Fibroblast of peridontal ligament (primary cell): ENCODE measurements around the gene DRD4.

Source experiments
- DNase-seq: peaks from one replicate; pipeline ENCODE4 v3.0.0-alpha.2; 2010; ENCODE audit errors: extremely low read depth

The DRD4 gene

DNA sequence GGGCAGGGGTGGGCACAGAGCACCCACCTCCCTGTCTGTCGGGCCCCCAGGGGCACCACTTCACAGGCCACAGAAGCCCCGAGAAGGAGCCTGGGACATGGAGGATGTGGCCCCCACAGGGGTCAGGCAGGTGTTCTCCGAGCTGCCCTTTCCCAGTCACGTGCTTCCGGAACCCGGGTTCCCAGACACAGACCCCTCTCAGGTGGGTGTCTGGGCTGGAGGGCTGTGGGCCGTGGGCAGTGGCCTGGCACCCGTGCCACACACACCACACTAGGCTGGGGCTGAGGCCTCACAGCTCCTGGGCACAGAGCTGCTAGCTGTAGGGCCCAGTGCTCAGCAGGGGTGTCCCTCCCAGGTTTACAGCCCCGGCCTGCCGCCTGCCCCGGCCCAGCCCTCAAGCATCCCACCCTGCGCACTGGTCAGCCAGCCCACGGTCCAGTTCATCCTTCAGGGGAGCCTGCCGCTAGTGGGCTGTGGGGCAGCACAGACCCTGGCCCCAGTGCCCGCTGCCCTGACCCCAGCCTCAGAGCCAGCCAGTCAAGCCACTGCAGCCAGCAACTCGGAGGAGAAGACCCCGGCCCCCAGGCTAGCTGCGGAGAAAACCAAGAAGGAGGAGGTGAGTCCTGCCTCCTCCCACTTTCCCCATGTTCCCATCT, 26.8 kb upstream of the DRD4 start:
- no peak for DNase-seq

DNA sequence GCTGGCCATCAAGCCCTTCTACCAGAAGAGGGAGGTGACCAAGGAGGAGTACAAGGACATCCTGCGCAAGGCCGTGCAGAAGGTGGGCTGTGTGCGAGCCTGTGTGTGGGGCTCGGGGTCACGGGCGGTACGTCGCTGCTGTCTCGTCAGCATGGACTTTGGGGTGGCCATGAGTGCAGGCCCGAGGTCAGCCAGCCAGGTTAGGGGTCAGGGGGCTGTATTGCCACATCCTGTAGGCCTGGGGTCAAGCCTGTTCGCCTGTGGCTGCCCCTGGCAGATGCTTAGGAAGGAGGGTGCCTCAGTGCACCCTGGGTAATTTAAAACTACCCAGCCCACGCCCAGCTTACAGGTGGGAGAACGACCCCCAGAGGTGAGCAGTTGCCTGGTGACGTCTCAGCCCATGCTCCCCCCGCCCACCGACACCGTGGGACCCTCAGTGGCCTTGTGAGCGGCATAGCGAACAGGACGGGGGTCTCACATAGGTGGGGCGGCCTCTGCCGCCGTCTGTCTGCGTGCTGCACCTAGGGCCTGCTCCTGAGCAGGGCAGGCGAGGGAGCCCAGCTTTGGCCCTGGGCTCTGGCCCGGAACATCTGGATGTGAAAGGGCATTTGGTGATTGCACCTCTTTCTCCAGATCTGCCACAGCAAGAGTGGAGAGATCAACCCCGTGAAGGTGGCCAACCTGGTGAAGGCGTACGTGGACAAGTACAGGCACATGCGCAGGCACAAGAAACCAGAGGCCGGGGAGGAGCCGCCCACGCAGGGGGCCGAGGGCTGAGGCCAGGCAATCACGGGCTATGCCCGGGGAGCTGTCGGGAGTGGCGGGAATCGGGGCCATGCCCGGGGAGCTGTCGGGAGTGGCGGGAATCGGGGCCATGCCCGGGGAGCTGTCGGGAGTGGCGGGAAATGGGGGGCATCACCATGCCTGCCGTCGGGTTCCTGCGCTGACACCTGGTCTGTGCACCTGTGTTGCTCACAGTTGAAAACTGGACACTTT, 25.8 kb upstream of the DRD4 start:
- no peak for DNase-seq

DNA sequence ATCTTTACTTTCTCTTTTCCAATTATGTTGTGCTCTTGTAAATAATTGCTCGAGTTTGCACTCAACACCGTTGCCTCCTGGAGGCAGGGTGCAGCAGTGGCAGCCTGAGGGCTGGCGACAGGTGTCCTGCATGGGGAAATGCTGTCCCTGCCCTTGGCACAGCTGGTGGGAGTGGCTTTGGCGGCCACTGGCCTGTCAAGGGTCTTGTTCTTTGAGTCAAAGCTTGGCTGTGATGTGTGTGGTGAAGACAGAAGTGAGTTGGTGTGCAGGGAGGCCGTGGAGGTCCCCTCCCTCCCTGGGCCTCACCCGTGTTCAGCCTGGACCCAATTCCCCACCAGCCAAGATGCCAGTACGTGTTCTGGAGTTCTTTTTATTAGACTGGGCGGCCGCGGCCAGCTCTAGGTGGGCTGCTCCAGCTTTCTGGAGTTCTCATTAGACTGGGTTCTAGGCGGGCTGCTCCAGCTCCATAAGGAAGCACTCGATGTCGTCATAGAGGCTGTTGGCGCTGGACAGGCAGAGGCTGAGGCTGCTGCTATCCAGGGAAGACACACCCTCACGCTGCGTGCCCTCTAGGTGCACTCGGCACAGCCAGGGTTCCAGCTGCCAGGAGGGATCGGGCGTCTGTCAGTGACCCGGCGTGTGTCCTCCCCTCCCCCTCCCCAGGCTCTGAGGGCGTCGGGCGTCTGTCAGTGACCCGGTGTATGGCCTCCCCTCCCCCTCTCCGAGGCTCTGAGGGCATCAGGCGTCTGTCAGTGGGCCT, 24.7 kb upstream of the DRD4 start:
- DNase-seq: no peak

DNA sequence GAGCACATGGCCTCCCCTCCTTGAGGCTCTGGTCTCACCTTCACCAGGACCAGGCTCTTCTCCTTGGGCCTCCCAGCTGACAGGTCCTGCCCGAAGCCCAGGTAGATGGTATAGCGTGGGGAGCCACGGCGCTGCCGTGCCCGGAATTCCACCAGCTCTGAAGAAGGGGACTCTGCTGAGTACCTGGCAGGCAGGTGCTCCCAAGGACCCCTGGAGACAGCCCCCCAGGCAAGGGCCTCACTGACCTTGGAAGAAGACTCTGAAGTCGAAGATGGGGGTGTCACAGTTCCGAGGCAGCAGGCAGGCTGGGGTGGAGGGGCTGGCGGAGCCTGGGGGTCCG, 24.1 kb upstream of the DRD4 start:
- no peak for DNase-seq

DNA sequence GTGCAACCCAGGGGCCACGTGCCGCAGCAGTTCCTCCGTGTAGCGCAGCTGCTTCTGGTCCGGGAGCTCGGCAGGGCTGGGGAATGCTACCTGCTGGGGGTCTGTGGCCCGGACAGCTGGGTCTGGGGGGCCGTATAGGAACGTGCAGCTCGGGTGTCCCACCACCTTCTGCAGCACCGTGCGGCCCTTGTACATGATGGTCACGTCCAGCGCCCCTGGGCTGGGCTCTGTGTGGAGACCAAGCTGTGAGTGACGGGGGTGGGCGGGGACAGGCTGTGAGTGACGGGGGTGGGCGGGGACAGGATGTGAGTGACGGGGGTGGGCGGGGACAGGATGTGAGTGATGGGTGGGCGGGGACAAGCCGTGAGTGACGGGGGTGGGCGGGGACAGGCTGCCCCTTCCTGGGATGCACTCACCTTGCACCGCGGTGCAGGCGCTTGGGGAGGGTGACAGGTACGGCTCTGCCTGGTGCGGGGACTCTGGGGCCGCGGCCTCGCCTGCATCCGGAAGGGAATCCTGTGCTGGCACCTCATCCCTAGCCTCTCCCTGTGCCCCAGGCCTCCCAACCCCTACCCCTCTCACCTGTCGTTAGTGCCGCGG, 23.6 kb upstream of the DRD4 start:
- no peak for DNase-seq

DNA sequence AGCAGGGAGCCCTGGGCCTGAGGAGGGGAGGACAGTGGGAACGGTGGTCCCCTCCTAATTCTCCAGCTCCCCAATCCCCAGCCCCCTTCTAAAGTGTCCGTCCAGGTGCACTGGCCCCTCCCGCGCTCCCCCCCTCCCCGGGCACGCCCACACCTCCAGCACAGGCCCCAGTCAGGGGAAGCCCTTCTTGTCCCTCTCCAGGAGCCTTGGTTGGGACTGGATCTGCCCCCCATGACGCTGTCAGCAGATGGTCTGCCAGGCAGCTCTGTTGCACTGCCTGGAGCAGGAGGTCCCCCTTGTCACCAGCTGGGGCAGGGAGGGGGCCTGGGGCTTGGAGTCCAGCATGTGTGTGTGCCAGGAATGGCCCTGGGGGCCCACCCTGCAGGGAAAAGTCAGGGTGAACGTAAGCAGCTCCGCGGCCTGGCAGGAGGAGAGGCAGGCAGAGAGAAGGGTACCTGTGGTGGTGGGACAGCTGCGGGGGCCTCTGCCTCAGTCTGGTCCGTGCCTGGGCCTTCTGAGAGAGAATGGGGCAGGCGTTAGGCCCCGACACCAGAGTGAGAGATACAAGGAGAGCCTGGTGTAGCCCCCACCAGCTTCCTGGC, 22.9 kb upstream of the DRD4 start:
- no peak for DNase-seq

DNA sequence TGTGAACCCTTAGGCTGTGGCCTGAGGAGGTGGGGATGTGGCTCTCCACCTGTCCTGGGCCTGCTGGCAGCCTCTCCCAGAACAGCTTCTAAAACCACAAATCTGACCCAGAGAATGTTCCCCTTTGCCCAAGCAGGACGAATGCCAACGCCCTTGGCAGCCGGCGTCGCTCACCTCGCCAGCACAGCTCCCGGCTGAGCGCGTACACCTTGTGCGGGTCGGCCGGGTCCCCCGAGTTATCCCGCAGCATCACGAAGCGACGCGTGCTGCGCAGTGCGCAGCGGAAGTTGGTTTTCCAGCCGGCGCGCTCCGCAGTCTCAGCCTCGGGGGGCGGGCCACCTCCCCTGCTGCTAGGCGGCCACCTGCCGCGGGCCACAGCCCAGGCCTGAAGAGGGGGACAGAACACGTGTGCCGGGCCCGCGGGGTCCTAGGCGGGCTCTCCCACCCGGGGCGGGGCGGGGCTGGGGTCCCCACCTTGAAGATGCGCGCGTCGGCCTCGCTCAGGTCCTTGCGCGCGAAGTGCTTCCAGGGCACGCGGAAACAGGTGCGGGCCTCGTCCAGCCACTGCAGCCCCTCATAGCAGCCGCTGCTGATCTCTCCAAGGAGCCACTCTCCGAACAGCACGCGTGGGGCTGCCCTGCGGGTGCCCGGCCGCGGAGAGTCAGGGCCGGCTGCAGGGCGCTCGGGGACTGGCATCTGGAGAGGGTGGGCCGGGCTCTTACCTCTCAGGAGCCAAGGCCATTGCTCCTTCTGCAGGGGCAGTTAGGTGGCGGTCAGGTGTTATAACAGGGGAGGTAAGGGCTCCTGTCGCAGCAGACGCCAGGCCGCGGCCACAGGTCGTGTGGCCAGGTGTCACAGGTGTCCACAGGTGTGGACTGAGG, 22.2 kb upstream of the DRD4 start:
- DNase-seq: no peak

DNA sequence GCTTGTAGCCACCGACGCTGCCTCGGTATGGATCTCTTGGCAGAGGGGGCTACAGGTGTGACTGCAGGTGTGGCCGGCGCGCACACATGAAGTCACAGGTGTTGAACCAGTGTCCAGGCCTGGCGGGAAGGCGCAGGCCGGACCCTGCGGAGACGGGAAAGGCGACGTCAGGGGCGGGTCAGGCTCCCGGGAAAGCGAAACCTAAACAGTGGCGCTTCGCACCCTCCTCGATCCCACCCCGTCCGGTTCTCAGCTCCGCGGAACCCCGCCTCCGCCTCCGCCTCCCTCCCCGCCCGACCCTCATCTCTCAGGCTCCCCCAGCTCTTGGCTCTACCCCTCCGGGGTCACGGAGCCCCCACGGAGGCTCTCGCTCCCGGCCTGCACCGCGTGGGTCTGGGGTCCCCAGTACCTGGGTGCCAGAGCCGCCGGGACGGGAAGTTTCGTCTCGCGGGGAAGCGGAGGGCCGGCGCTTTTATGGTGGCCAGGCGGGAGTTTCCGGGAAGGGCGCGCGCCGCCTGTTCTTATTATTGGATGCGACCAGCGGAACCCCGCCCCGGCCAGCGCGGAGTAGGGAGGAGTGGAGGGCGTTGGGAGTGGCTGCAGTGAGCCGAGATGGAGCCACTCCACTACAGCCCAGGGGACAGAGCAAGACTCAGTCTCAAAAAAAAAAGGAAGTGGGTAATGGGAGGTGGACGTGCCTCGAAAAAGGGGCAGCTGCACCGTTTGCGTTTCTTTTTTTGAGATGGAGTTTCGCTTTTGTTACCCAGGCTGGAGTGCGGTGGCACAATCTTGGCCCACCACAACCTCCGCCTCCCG, 21.4 kb upstream of the DRD4 start, which contains the start of gene IRF7:
Gene IRF7, minus strand, starts transcription at position 447 of the 816 bp plus-strand sequence. CDS start 586 bp downstream, outside the sequence.
- peak; percentile 84 for DNase-seq

DNA sequence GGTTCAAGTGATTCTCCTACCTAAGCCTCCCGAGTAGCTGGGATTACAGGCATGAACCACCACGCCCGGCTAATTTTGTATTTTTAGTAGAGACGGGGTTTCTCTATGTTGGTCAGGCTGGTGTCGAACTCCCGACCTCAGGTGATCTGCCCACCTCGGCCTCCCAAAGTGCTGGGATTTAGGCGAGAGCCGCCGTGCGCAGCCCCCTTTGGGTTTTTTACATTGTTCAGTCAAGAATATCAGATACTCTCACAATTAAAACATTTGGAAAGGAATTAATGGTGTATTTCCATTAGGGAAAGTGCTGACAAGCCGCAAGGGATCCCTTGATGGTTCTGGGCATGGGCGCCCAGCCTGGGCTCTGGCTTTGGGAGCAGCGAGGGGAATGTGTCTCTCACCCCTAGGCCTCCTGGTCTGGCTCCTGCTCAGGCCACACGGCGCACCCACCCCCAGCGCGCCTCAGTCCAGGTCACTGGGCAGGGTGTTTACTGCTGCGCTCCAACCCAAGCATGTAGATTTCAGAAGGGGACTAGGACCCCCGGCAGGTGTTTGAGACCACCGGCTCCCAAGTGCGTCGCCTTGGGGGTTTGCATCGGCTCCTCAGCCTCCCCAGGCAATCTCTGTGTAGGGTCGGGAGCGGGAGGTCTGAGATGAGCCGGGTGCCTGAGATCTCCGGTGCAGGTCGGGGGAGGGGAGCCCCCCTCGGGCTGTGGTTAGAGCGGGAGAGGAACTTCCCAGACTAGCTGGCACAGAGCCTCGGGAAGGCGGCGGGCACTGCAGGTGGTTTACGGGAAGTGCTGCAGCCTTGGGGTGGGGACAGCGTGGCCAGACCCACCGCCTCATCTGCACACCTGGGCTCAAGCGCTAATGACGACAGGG, 20.5 kb upstream of the DRD4 start:
- DNase-seq: no peak

DNA sequence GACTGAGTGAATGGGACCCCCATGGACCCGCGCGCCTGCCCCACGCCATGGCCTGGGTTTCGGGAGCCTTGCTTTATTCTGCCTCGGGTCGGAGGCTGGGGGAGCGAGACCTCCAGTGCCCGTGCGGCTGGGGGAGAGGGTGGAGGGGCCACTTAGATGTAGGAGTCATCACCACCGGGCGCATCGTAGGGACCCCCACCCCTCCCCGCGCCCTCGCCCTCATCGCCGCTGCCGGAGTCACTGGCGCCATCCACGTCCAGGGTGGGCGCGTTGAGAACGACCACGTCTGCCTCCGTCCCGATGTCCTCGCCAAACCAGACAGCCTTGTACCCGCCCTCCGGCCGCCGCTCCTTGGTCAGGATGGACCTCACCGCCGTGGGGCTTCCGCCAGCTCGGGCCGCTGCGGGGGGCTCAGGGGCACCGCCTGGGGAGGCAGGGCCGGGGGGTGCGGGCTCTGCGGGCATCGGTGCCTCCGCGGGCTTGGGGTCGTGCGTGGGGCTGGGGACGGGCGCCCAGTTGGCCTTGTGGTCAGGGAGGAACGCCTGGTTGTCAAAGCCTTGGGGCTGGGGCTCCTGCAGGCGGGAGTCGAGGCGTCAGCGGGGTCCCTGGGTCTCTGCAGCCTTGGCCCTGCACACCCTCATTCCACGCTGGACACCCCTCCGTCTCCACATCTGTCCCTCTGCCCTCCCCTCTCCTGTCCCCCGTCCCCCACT, 19.7 kb upstream of the DRD4 start:
- no peak for DNase-seq

DNA sequence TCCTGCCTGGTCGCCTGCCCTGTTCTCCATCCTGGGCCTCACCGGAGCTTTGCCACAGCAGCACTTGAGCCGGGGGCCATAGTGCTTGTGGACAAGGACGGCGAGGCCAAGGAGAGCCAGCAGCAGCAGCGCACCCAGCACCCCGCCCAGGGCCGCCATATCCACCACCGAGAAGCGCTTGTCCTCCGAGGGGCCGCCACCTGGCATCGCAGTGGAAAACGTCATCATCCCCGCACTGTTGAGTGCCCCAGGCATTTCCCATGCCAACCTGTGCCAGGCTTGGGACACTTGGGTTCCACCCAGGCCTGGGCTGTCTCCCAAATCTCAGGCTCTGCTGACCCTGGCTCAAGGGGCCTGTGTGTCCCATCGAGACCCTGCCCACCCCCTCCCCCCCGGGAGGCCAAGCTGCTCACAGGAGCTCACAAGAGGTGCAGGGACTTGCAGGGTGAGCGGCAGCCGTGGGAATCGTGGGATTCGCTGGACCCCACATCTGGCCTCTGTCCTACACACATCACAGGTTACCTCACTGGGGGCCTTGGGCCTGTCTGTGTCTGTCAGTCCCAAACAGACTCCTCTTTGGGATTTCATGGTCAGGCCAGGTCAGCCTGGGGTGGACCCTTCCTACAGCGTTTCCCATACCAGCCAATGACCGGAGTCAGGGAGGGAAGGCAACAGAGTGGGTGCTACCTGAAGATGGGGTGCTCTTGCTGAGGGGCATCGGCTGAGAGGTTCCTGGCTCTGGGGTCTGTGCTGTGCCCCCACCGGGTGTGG, 19.0 kb upstream of the DRD4 start:
- no peak for DNase-seq

DNA sequence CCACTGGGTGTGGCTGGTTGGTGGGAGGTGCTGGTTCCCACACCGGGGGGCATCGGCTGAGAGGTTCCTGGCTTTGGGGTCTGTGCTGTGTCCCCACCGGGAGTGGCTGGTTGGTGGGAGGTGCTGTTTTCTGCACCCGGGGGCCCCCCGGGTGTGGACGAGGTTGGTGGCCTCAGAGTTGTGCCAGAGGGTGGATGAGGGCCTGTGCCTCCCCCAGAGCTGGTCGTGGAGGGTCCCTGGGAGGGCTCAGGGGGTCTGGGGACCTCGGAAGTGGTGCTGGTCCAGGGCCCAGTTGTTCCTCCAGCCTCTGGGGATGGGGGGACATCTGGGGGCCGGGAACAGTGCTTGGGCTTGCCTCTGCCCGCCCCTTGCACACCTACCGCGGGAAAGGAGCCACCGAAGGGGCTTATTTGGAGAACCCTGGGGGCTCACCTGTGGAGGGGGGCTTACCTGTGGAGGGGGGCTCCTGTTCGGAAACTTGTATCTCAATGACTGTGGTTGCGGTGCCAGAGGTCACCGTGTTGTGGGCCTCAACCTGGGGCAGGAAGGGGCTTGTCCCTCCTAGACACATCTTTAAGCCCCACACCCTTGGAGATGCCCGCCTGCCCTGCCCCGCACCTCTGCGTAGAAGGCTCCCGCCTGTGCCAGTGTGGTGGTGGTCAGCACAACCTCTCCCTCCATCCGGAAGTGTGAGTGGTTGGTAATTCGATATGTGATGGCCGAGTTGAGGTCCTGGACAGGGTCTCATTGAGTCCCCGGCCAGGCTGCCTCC, 18.0 kb upstream of the DRD4 start:
- DNase-seq: no peak

DNA sequence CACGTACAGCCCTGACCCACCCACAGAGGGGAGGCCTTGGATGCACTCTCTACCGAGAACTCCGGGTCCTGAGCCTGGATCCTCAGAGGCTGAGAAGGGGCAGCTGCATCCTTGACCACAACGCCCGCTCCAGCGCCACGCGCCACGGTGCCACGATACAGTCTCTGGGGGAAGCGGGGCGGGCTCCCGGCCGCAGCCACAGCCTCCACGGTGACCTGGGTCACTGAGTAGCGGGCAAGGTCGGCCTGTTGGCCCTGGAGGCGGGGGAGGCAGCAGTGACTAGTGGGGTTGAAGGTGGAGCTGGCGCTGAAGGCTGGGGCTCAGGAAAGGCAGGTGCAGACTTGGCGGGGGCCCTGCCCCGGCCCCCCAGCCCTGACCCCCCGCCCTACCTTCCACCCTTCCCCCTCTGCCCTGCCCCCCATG, 17.4 kb upstream of the DRD4 start:
- no peak for DNase-seq

DNA sequence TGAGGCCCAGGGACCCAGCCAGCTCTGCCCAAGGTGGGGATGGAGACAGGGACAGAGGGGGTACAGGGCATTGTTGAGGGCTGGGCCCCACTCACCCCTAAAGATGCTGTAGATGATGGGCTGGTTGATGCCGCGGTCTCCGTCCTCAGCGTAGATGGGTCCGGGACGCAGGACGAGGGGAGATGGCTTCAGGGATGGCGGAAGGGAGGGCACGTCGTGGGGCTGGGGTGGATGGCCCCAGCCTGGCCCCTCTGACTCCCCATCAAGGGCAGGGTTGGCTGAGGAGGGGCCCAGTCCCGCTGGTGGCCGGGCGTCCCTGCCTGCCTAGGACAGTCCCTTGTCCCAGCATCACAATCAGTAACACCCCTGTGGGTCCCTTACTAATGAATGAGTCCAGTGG, 16.9 kb upstream of the DRD4 start:
- no peak for DNase-seq

DNA sequence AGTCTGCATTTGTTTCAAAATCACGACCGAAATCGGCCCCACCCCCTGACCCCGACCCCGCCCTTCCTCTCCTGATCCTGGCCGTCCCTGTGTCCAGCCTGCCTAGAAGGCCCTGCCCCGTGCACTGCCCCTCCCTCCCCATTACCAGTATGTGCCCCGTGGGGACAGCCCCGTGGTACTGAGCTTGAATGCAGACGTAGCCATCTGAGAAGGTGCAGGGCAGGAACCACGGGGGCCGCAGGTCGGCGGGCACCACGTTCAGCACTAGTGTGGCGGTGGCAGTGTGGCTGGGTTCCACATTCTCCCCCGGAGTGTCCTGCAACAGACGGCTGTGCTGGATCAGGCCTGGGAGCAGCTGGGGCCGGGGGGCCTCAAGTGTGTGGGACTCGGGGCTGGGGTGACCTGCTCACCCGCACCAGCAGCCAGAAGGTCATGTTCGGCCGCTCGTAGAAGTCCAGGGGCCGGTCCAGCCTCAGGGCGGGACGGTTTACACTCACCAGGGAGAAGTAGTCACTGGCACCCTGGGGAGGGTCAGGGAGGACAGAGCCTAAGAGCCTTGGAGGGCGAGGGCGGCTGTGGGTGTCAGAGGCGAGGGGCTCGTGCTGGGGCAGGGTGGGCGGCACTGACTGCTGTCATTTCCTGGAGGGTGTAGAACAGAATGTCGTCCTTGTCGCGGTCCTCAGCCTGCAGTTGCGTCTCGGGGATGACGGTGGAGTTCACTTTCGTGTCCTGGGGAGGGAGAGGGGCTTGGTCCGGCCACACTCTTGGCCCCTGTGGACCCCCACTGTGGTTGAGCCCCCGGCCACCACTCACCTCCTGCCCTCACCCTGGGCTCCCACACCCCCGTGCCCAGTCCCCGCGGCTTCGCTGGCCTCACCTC, 15.9 kb upstream of the DRD4 start:
- DNase-seq: no peak
